Measurements from ENCODE around the gene BHLHA15.

- TF ChIP-seq EZH2 (IDR thresholded peaks at IDR 0.05; ENCODE audit: borderline replicate concordance, low read depth, low read length, severe bottlenecking) (no peak), CTCF (IDR thresholded peaks at IDR 0.05; ENCODE audit: borderline replicate concordance, extremely low read depth, low read length, poor library complexity, severe bottlenecking) (no peak)
These were observed 43.6 kb upstream of the BHLHA15 start for GRCh38 chr7:98167653-98168052.
